ENCODE measurements around the gene RIC1. TPM values are rescaled to one million over a fixed set of nuclear protein-coding genes. Genes with fewer than 3 reads are reported as not detected.
A peak's percentile ranks its signal among the peaks of the same experiment; 100 is the strongest.

The RIC1 gene
- total RNA-seq, 5 donors from 2014 or later (not counting 1 experiment from before 2014, with no cell fraction given): 22.2 to 29.9 (median 22.9) TPM

- Histone ChIP-seq H3K36me3 (ENCODE audit: control insufficient read depth in 2 of 2, extremely low read depth in 1 of 2, insufficient read depth in 1 of 2, low read length in 1 of 2) (peaks cover 0 to 36% of the 10 kb centered on the region in 2 donors), H3K4me1 (ENCODE audit: control insufficient read depth in 1 of 2, extremely low read depth in 1 of 2, insufficient read depth in 2 of 2, low read length in 2 of 2) (peaks cover 0 to under 1% of the 10 kb centered on the region in 2 experiments), H3K4me3 (ENCODE audit: control insufficient read depth in 1 of 2, extremely low read depth in 1 of 2, low read length in 1 of 2) (no peak overlapping the region), H3K9me3 (no peaks in the 10 kb centered on the region), H3K27ac (ENCODE audit: low read length) (no peak overlapping the region), H3K27me3 (replicated peaks in 1 of 2; ENCODE audit: control insufficient read depth in 2 of 2, extremely low read depth in 1 of 2, insufficient read depth in 2 of 2, low read length in 1 of 2) (no peaks in the 10 kb centered on the region)
- 100% methylated on average over 1 of the region's 2 CpGs for WGBS (ENCODE audit: insufficient coverage)
- DNase-seq (no peak), ATAC-seq (replicated peaks in 1 of 4) (no peak)
- no peaks in the 10 kb centered on the region for H3K27me3 Mint-ChIP-seq
- H3K27ac Mint-ChIP-seq: no peak overlapping the region
- H3K9me3 Mint-ChIP-seq: peaks cover 5 to 7% (median 5%) of the 10 kb centered on the region in 3 donors
- H3K4me3 Mint-ChIP-seq: no peak overlapping the region
- peaks cover 90% of the 10 kb centered on the region for H3K36me3 Mint-ChIP-seq
- POLR2A ChIA-PET: no interaction called here
- CTCF ChIA-PET: interaction anchor here in 1 of 2 donors (0.5 kb wide), 1 partner anchor 231 kb away, joined by 4 read pairs; no protein-coding TSS in a partner anchor
- H3K4me1 Mint-ChIP-seq: peaks cover 26 to 31% (median 27%) of the 10 kb centered on the region in 3 donors
These were observed 158.3 kb downstream of the RIC1 start for GRCh38 chr9:5787220-5787619.

DNA sequence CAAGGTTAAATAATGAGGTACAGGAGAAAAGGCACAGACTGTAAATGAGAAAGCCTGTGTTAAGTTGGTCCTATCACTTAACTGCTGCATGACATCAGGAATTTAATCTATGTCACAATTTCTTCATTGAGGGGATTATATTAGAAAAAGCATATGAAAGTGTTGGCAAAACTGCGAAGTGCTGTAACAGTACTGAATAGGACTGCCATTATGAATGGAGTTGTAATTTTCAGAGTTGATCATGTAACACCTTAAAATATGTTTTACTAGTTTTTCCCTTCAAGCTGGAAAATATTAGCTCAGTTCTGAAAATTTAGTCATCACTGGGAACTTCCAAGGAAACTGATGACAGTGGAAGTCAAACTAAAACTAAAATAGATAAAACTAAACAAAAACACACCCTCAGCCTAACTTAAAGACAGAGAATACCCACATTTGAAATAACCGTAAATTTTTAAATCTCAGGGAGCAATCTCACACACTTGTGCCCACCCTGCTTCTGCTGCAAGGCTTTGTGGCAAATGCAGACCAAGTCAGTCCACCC, 158.9 kb downstream of the RIC1 start:
- Mint-ChIP-seq H3K27me3 (no peaks in the 10 kb centered on the region), H3K4me1 (peaks cover 31 to 35% (median 32%) of the 10 kb centered on the region in 3 donors), H3K36me3 (peaks cover 85% of the 10 kb centered on the region), H3K4me3 (no peak overlapping the region), H3K9me3 (peaks cover 4 to 5% (median 4%) of the 10 kb centered on the region in 3 donors), H3K27ac (peak overlapping the region; percentile 19 to 41)
- WGBS (ENCODE audit: insufficient coverage): 67% methylated on average over 1 of the region's 2 CpGs
- ChIA-PET CTCF (interaction anchor here in 1 of 2 donors (0.6 kb wide), 1 partner anchor 1041 kb away, joined by 3 read pairs; no protein-coding TSS in a partner anchor), POLR2A (no interaction called here)
- Histone ChIP-seq H3K27ac (ENCODE audit: low read length) (no peak overlapping the region), H3K4me3 (ENCODE audit: control insufficient read depth in 1 of 2, extremely low read depth in 1 of 2, low read length in 1 of 2) (no peak overlapping the region), H3K4me1 (ENCODE audit: control insufficient read depth in 1 of 2, extremely low read depth in 1 of 2, insufficient read depth in 2 of 2, low read length in 2 of 2) (peaks cover 0 to 4% of the 10 kb centered on the region in 2 experiments), H3K9me3 (no peaks in the 10 kb centered on the region), H3K27me3 (replicated peaks in 1 of 2; ENCODE audit: control insufficient read depth in 2 of 2, extremely low read depth in 1 of 2, insufficient read depth in 2 of 2, low read length in 1 of 2) (no peaks in the 10 kb centered on the region), H3K36me3 (ENCODE audit: control insufficient read depth in 2 of 2, extremely low read depth in 1 of 2, insufficient read depth in 1 of 2, low read length in 1 of 2) (peaks cover 0 to 36% of the 10 kb centered on the region in 2 donors)
- ATAC-seq (replicated peaks in 1 of 4) (no peak), DNase-seq (no peak)

GRCh38 chr9:5789489-5789888, 160.6 kb downstream of the RIC1 start:
- H3K27ac ChIP-seq (ENCODE audit: low read length): no peak overlapping the region
- no peak overlapping the region for H3K4me3 ChIP-seq (ENCODE audit: control insufficient read depth in 1 of 2, extremely low read depth in 1 of 2, low read length in 1 of 2)
- H3K9me3 ChIP-seq: no peaks in the 10 kb centered on the region
- Mint-ChIP-seq H3K27me3 (no peaks in the 10 kb centered on the region), H3K4me3 (no peak overlapping the region), H3K4me1 (peaks cover 47 to 50% (median 49%) of the 10 kb centered on the region in 3 donors), H3K36me3 (peaks cover 74% of the 10 kb centered on the region), H3K9me3 (no peaks in the 10 kb centered on the region), H3K27ac (peak overlapping the region in 1 of 2 donors; percentile 6)
- H3K27me3 ChIP-seq (replicated peaks in 1 of 2; ENCODE audit: control insufficient read depth in 2 of 2, extremely low read depth in 1 of 2, insufficient read depth in 2 of 2, low read length in 1 of 2): no peaks in the 10 kb centered on the region
- ATAC-seq (replicated peaks in 1 of 4) (no peak), DNase-seq (no peak)
- WGBS (ENCODE audit: insufficient coverage): 93% methylated on average over 4 of the region's 5 CpGs
- peaks cover 0 to 13% of the 10 kb centered on the region in 2 experiments for H3K4me1 ChIP-seq (ENCODE audit: control insufficient read depth in 1 of 2, extremely low read depth in 1 of 2, insufficient read depth in 2 of 2, low read length in 2 of 2)
- H3K36me3 ChIP-seq (ENCODE audit: control insufficient read depth in 2 of 2, extremely low read depth in 1 of 2, insufficient read depth in 1 of 2, low read length in 1 of 2): peaks cover 0 to 33% of the 10 kb centered on the region in 2 donors
- ChIA-PET POLR2A (interaction anchor here in 1 of 2 donors (0.6 kb wide), 1 partner anchor 72 kb away, joined by 8 read pairs; no protein-coding TSS in a partner anchor), CTCF (interaction anchor here in 1 of 2 donors (0.6 to 1.1 kb wide), 2 partner anchors 15 to 1057 kb away, joined by 3 to 5 read pairs; no protein-coding TSS in a partner anchor)

GRCh38 chr9:5790923-5791322, 162.0 kb downstream of the RIC1 start:
- H3K27me3 Mint-ChIP-seq: no peaks in the 10 kb centered on the region
- no peak overlapping the region for H3K4me3 ChIP-seq (ENCODE audit: control insufficient read depth in 1 of 2, extremely low read depth in 1 of 2, low read length in 1 of 2)
- H3K27ac ChIP-seq (ENCODE audit: low read length): no peak overlapping the region
- no peak for ATAC-seq (replicated peaks in 1 of 4)
- no peaks in the 10 kb centered on the region for H3K27me3 ChIP-seq (replicated peaks in 1 of 2; ENCODE audit: control insufficient read depth in 2 of 2, extremely low read depth in 1 of 2, insufficient read depth in 2 of 2, low read length in 1 of 2)
- peaks cover 0 to 27% of the 10 kb centered on the region in 2 donors for H3K36me3 ChIP-seq (ENCODE audit: control insufficient read depth in 2 of 2, extremely low read depth in 1 of 2, insufficient read depth in 1 of 2, low read length in 1 of 2)
- POLR2A ChIA-PET: interaction anchor here in 1 of 2 donors (0.5 kb wide), 1 partner anchor 336 kb away, joined by 5 read pairs; no protein-coding TSS in a partner anchor
- DNase-seq: no peak
- H3K9me3 Mint-ChIP-seq: no peaks in the 10 kb centered on the region
- peaks cover 56% of the 10 kb centered on the region in 3 donors for H3K4me1 Mint-ChIP-seq
- H3K9me3 ChIP-seq: no peaks in the 10 kb centered on the region
- WGBS (ENCODE audit: insufficient coverage): no CpG with 5 or more reads among the region's 1 CpG
- H3K27ac Mint-ChIP-seq: no peak overlapping the region
- CTCF ChIA-PET: no interaction called here
- peaks cover 67% of the 10 kb centered on the region for H3K36me3 Mint-ChIP-seq
- H3K4me3 Mint-ChIP-seq: no peak overlapping the region
- peaks cover 0 to 13% of the 10 kb centered on the region in 2 experiments for H3K4me1 ChIP-seq (ENCODE audit: control insufficient read depth in 1 of 2, extremely low read depth in 1 of 2, insufficient read depth in 2 of 2, low read length in 2 of 2)

GRCh38 chr9:5791870-5792269, 163.0 kb downstream of the RIC1 start:
- Histone ChIP-seq H3K27me3 (replicated peaks in 1 of 2; ENCODE audit: control insufficient read depth in 2 of 2, extremely low read depth in 1 of 2, insufficient read depth in 2 of 2, low read length in 1 of 2) (no peaks in the 10 kb centered on the region), H3K36me3 (ENCODE audit: control insufficient read depth in 2 of 2, extremely low read depth in 1 of 2, insufficient read depth in 1 of 2, low read length in 1 of 2) (peaks cover 0 to 18% of the 10 kb centered on the region in 2 donors), H3K9me3 (no peaks in the 10 kb centered on the region), H3K4me3 (ENCODE audit: control insufficient read depth in 1 of 2, extremely low read depth in 1 of 2, low read length in 1 of 2) (no peak overlapping the region), H3K4me1 (ENCODE audit: control insufficient read depth in 1 of 2, extremely low read depth in 1 of 2, insufficient read depth in 2 of 2, low read length in 2 of 2) (peaks cover 0 to 13% of the 10 kb centered on the region in 2 experiments), H3K27ac (ENCODE audit: low read length) (no peak overlapping the region)
- ChIA-PET CTCF (no interaction called here), POLR2A (no interaction called here)
- H3K4me1 Mint-ChIP-seq: peaks cover 56% of the 10 kb centered on the region in 3 donors
- no peaks in the 10 kb centered on the region for H3K9me3 Mint-ChIP-seq
- ATAC-seq (replicated peaks in 1 of 4) (no peak), DNase-seq (no peak)
- peaks cover 66% of the 10 kb centered on the region for H3K36me3 Mint-ChIP-seq
- H3K27ac Mint-ChIP-seq: no peak overlapping the region
- no peak overlapping the region for H3K4me3 Mint-ChIP-seq
- no CpG with 5 or more reads among the region's 3 CpGs for WGBS (ENCODE audit: insufficient coverage)
- H3K27me3 Mint-ChIP-seq: no peaks in the 10 kb centered on the region

DNA sequence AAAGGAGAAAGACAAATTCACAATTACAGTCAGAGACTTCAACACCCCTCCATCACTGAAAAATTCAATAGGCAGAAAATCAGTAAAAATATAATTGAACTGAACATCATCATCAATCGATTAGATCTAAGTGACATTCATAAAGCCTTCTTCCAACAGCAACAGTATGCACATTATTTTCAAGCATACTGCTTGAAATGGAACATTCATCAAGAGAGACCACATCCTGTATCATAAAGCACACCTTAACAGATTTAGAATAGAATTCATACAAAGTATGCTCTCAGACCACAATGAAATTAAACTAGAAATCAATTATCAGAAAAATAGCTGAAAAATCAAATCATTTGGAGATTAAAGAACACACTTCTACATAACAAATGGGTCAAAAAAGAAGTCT, 164.9 kb downstream of the RIC1 start:
- Histone ChIP-seq H3K36me3 (ENCODE audit: control insufficient read depth in 2 of 2, extremely low read depth in 1 of 2, insufficient read depth in 1 of 2, low read length in 1 of 2) (peaks cover 0 to 15% of the 10 kb centered on the region in 2 donors), H3K27ac (ENCODE audit: low read length) (no peak overlapping the region), H3K27me3 (replicated peaks in 1 of 2; ENCODE audit: control insufficient read depth in 2 of 2, extremely low read depth in 1 of 2, insufficient read depth in 2 of 2, low read length in 1 of 2) (no peaks in the 10 kb centered on the region), H3K4me1 (ENCODE audit: control insufficient read depth in 1 of 2, extremely low read depth in 1 of 2, insufficient read depth in 2 of 2, low read length in 2 of 2) (peaks cover 0 to 13% of the 10 kb centered on the region in 2 experiments), H3K4me3 (ENCODE audit: control insufficient read depth in 1 of 2, extremely low read depth in 1 of 2, low read length in 1 of 2) (no peak overlapping the region), H3K9me3 (no peaks in the 10 kb centered on the region)
- H3K27ac Mint-ChIP-seq: peak overlapping the region in 1 of 2 donors; percentile 66
- WGBS (ENCODE audit: insufficient coverage): no CpG with 5 or more reads among the region's 1 CpG
- ATAC-seq (replicated peaks in 1 of 4) (peak; percentile 68 to 78 (median 70)), DNase-seq (peak in 1 of 35 experiments; percentile 14)
- ChIA-PET POLR2A (interaction anchor here in 1 of 2 donors (0.6 kb wide), 1 partner anchor 211 kb away, joined by 5 read pairs; no protein-coding TSS in a partner anchor), CTCF (no interaction called here)
- H3K4me1 Mint-ChIP-seq: peaks cover 51 to 53% (median 52%) of the 10 kb centered on the region in 3 donors
- H3K27me3 Mint-ChIP-seq: no peaks in the 10 kb centered on the region
- H3K36me3 Mint-ChIP-seq: peaks cover 58% of the 10 kb centered on the region
- H3K9me3 Mint-ChIP-seq: no peaks in the 10 kb centered on the region
- H3K4me3 Mint-ChIP-seq: peak overlapping the region in 1 of 3 donors; percentile 4

Data from T-cell (primary cell).